Measurements from ENCODE around the gene ZNF280B. TPM values are rescaled to one million over a fixed set of nuclear protein-coding genes. Genes with fewer than 3 reads are reported as not detected.

ZNF280B gene
- polyA plus RNA-seq, 1 donor (not counting 4 experiments of a cell fraction or from before 2014, with no cell fraction given): 0.04 TPM

- no peaks in the 10 kb centered on the region for H3K4me1 ChIP-seq (ENCODE audit: control insufficient read depth, extremely low read depth, insufficient read depth, low read length)
- no peak overlapping the region for H3K9ac ChIP-seq (ENCODE audit: control insufficient read depth, extremely low read depth, insufficient read depth, low read length)
- no peaks in the 10 kb centered on the region for H3K27me3 ChIP-seq (ENCODE audit: control insufficient read depth, extremely low read depth, insufficient read depth, low read length)
- FAIRE-seq: no peak
- dilution Hi-C loops (cut with MboI; ENCODE audit: extremely low pct_ligation_motif_present, low sequenced_read_pairs): no loop called here
- no peaks in the 10 kb centered on the region for H4K20me1 ChIP-seq (ENCODE audit: control insufficient read depth, extremely low read depth, insufficient read depth, low read length)
- no peak for DNase-seq (ENCODE audit: low read depth, low spot score)
- H2AFZ ChIP-seq (ENCODE audit: control insufficient read depth, low read length): no peak overlapping the region
- H3K4me2 ChIP-seq (ENCODE audit: control insufficient read depth, extremely low read depth, insufficient read depth, low read depth, low read length): no peak overlapping the region
- no peaks in the 10 kb centered on the region for H3K36me3 ChIP-seq (ENCODE audit: control insufficient read depth in 2 of 2, extremely low read depth in 1 of 2, insufficient read depth in 2 of 2, low read length in 2 of 2)
- H3K9me3 ChIP-seq (ENCODE audit: control insufficient read depth, low read depth, low read length): no peaks in the 10 kb centered on the region
- no peak overlapping the region for H3K27ac ChIP-seq (ENCODE audit: control insufficient read depth, insufficient read depth, low read length)
- H3K9me1 ChIP-seq (ENCODE audit: control insufficient read depth, extremely low read depth, insufficient read depth, low read length): no peaks in the 10 kb centered on the region
- TF ChIP-seq CTCF (optimal IDR thresholded peaks at IDR 0.05 in 1 of 3, IDR thresholded peaks at IDR 0.05 in 1 of 3, conservative IDR thresholded peaks at IDR 0.05 in 1 of 3; ENCODE audit: extremely low read depth in 1 of 3, insufficient read depth in 2 of 3, low read length in 3 of 3) (no peak), EZH2 (IDR thresholded peaks at IDR 0.05; ENCODE audit: low read length) (no peak)
- no peaks in the 10 kb centered on the region for H3K79me2 ChIP-seq (ENCODE audit: control insufficient read depth, insufficient read depth, low read length)
- no peak overlapping the region for H3K4me3 ChIP-seq (ENCODE audit: control insufficient read depth in 2 of 3, extremely low read depth in 1 of 3, insufficient read depth in 2 of 3, low read depth in 1 of 3, low read length in 3 of 3)
Observed at GRCh38 chr22:22548317-22548716, 39.8 kb upstream of the ZNF280B start.

- no peak for DNase-seq (ENCODE audit: low read depth, low spot score)
- Histone ChIP-seq H3K27me3 (ENCODE audit: control insufficient read depth, extremely low read depth, insufficient read depth, low read length) (no peaks in the 10 kb centered on the region), H3K79me2 (ENCODE audit: control insufficient read depth, insufficient read depth, low read length) (no peaks in the 10 kb centered on the region), H3K36me3 (ENCODE audit: control insufficient read depth in 2 of 2, extremely low read depth in 1 of 2, insufficient read depth in 2 of 2, low read length in 2 of 2) (no peaks in the 10 kb centered on the region), H3K4me2 (ENCODE audit: control insufficient read depth, extremely low read depth, insufficient read depth, low read depth, low read length) (no peak overlapping the region), H3K4me3 (ENCODE audit: control insufficient read depth in 2 of 3, extremely low read depth in 1 of 3, insufficient read depth in 2 of 3, low read depth in 1 of 3, low read length in 3 of 3) (no peak overlapping the region), H2AFZ (ENCODE audit: control insufficient read depth, low read length) (no peak overlapping the region), H3K9me1 (ENCODE audit: control insufficient read depth, extremely low read depth, insufficient read depth, low read length) (no peaks in the 10 kb centered on the region), H3K9me3 (ENCODE audit: control insufficient read depth, low read depth, low read length) (no peaks in the 10 kb centered on the region), H3K9ac (ENCODE audit: control insufficient read depth, extremely low read depth, insufficient read depth, low read length) (no peak overlapping the region), H3K27ac (ENCODE audit: control insufficient read depth, insufficient read depth, low read length) (no peak overlapping the region), H3K4me1 (ENCODE audit: control insufficient read depth, extremely low read depth, insufficient read depth, low read length) (no peaks in the 10 kb centered on the region), H4K20me1 (ENCODE audit: control insufficient read depth, extremely low read depth, insufficient read depth, low read length) (no peaks in the 10 kb centered on the region)
- no peak for FAIRE-seq
- dilution Hi-C loops (cut with MboI; ENCODE audit: extremely low pct_ligation_motif_present, low sequenced_read_pairs): no loop called here
- no peak for TF ChIP-seq CTCF (optimal IDR thresholded peaks at IDR 0.05 in 1 of 3, IDR thresholded peaks at IDR 0.05 in 1 of 3, conservative IDR thresholded peaks at IDR 0.05 in 1 of 3; ENCODE audit: extremely low read depth in 1 of 3, insufficient read depth in 2 of 3, low read length in 3 of 3)
- no peak for TF ChIP-seq EZH2 (IDR thresholded peaks at IDR 0.05; ENCODE audit: low read length)
Observed at GRCh38 chr22:22547692-22548300, 39.3 kb upstream of the ZNF280B start.

Measured in keratinocyte (primary cell).